NCI-H2107 treated with DMSO at 0.1 percent for 48 hours (cell line): ENCODE data around the gene RBPJL.

ENCODE experiments used
- DNase-seq: peaks from one replicate; lab custom pipeline; 2025; ENCODE audit not compliant: unreplicated experiment; lab: John Stamatoyannopoulos, UW

RBPJL gene

DNA sequence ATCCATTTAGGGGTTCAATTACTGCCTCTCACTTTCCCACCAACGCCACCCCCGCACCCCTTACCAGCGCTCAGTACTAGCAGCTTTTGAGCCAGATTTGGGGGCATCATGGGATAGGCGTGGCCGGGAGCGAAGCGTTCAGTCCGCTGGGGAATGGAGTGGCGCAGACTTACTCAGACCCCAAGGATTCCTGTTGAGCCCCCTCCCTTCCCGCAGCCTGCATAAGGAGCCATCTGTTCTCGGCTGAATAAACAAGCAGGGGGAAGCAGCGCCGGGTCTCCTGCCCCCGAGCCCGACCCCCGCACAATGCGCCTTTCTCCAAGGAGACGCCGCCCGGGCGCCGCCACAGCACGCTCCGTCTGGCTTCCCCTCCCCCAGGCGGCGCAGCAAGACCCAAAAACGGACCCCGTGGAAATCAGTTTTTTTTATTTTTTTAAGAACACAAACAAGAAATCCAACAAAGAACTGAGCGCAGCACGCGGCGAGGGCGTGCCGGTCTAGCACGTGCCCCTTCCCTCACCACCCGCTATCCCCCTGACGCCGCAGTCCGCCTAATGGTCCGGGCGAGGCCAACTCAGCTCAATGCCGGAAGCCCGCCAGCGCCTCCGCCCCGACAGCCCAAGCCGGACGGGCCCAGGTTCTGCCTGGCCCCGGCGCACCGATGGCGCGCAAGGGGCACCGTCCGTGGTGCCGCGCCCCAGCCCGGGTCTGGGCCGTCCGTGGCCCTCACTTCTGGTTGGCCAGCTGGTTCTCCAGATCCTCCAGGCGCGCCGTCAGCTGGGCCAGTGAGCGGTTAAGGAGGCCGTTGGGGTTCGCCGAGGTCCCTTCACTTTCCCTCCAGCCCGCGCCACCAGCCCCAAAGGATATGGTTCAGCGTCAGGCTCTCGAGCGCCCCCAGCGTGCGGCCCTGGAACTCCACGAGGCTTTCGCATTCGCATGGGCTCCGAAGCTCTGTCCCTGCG is 13.3 kb upstream of the RBPJL start:
- no peak for DNase-seq

DNA sequence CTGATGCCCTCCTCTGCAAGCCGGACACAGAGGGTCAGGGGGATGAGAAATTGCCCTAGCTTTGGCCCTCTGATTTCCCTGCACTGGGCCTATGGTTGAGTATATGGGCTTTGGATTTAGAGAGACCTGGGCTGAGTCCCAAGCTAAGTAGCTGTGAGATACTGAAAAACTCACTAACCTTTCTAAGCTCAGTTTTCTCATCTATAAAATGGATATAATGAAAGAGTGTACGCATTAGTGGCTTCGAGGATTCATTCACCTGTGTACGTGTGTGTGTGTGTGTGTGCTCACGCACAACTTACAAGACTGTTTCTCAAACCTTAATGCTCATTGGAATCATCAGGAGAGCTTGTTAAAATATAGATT is 12.7 kb upstream of the RBPJL start:
- DNase-seq, result no peak

DNA sequence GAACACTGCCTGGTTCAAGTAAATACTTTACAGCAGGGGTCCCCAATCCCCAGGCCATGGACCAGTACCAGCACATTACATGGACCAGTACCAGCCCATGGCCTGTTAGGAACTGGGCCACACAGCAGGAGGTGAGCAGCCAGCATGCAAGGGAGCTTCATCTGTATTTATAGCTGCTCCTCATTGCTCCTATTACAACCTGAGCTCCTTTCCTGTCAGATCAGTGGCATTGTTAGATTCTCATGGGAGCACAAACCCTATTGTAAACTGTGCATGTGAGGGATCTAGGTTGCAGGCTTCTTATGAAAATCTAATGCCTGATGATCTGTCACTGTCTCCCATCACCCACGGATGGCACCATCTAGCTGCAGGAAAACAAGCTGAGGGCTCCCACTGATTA is 12.0 kb upstream of the RBPJL start:
- no peak for DNase-seq

DNA sequence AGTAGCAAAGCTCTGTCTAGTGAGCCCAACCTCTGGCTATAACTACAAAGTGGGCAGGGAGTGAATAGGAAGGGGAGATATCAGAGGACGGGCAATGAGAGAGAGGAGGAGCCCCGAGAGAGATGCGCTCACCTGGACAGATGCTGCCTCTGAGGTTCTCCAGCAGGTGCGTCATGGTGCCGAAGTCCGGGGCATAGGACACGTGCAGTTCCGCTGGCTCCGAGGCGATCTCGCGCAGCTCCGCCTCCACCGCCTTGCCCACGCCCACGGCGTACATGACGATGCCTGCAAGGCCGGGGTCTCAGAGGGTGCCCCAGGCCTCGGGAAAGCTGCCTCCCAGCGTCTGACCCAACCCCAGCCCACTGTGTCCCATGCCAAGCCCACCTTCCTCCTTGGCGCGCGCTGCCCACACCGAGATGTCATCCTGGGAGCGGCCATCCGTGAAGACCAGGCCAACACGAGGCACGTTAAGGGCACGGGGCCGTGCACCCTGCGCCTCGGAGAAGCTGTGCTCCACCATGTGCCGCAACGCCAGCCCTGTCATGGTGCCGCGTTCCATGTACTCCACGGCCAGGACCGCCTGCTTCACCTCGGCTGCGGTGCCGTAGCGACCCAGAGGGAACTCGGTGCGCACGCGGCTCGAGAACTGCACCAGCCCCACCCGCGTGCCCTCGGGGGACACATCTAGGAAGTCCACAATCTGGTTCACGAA is 8.7 kb upstream of the RBPJL start:
- DNase-seq, result no peak

DNA sequence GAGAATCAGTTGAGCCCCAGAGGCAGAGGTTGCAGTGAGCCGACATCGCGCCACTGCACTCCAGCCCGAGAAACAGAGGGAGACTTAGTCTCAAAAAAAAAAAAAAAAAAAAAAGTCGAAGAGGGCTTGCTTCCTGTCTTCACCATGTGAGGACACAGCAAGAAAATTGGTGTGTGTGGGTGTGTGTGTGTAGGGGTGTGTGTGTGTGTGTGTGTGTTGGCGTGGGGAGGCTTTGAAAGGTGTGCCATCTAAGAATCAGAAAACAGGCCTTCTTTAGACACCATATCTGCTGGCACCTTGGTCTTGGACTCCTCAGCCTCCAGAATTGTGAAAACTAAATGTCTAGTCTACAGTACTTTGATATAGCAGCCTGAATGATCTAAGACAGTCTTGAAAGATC is 6.9 kb upstream of the RBPJL start:
- no peak for DNase-seq

DNA sequence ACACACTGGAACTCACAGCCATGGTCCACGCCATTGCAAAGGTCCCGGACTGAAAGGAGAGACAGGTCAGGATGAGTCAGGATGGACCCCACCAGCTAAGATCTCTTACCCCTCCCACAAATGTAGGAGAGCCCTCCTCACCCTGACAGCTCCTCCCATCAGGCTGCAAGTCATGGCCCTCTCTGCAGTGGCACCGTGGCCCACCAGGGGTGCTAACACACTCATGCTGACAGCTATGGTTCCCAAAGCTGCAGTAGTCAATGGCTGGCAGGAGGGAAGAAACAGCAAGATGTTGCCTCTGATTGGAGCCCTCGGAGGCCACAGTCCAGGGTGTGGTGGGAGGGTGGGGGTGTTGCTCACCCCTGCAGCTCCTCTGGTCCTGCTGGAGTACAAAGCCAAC is 5.7 kb upstream of the RBPJL start:
- no peak for DNase-seq

DNA sequence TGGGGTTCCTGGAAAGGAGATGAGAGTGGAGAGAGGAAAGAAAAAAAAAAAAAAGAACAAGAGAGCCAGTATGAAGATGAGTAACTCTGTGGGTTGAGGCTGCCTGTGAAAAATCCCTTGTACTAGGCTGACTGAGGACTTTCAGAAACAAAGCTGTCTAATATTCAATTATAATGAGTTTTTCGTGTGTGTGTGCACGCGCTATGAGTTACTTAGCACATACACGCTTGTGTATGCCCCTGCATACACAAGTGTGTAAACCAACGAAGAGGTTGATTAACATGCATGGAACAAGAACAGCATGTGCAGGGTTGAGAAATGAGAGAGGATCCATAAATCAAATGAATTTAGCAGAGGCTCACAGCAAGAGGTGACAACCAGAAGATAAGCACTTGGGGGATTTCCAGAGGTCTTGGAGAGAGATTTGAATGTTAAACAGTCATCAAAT is 4.8 kb upstream of the RBPJL start:
- DNase-seq, result no peak

GRCh38 chr20:45303586-45304463 is 2.8 kb upstream of the RBPJL start:
- no peak for DNase-seq

DNA sequence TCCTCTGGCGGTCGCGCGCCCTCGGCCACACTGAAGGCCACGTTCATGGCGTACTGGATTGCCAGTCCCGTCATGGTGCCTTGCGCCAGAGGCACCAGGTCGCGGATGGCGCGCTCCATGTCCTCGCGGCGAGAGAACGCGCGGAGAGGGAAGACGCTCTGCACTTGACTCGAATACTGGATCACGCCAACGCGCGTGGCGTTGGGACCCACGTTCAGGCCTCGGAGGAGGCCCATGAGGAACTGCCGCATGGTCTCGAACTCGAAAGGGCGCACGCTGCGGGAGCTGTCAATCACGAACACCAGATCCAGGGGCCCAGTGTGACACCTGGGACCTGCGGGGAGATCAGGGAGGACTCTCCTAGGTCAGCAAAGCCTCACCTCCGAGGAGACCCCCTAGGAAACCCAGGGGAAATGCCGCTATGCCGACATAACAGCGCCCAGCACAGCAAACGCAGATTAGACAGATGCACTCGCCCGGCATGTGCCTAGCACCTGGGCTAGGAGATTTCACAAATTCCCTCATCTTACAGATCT is 2.1 kb upstream of the RBPJL start:
- no peak for DNase-seq

GRCh38 chr20:45305262-45305661 is 1.4 kb upstream of the RBPJL start:
- no peak for DNase-seq

- DNase-seq, result no peak
These were observed 518 bp downstream of the RBPJL start for GRCh38 chr20:45307076-45307640.

GRCh38 chr20:45308117-45308778 is 1.6 kb downstream of the RBPJL start, which contains the start of gene MATN4:
MATN4 (minus strand) TSS chr20:45308299; CDS start chr20:45305582, 2,717 bp downstream.
- peak; percentile 9 for DNase-seq

DNA sequence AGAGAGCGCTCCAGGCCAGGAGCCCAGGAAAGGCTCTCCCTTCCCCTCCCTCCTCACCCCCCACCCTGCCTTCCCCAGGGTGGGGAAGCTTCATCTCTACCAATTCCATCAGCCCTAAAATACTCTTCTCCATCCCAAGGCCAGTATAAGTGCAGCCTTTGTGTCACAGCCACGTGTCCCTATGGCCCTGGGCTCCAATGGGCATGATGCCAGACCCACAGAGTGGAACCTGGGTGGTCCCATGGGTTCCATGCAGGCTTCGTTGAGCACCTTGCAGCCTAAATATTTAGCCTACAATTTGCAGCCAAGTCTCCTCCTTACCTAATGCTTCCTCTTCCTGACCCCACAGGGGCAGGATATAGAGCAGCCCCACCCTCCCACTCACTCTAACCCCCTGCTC is 2.4 kb downstream of the RBPJL start:
- DNase-seq, result no peak

DNA sequence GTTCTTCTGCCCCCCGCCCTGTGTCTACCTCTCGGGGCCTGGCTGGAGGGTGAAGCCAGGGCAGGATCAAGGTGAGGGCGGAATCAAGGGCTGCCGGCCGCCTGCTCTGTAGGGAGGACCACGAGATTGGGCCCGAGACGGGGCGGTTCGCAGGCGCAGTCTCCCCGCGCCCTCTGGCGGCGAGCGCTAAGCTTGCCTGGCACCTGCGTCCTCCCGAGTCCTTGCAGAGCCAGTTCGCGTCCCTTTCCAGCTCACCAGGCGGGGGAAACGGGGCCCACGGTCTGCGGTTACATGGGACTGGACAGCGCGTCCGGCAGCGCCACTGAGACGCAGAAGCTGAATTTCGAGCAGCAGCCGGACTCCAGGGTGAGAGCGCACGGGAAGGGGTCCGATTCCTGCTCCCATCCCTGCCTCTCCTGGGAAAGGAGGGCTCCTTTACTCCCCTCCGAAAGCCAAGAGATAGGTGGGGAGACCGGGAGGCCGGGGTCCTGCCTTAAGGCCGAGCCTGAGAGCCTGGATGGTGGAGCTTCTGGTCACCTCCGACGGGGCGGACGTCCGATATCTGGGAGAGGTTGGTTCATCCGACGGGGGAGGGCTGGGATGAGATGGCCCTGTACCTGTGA is 5.1 kb downstream of the RBPJL start:
- no peak for DNase-seq

- DNase-seq, result no peak
These were observed 5.6 kb downstream of the RBPJL start for GRCh38 chr20:45312241-45312640.

GRCh38 chr20:45313065-45313695 is 6.5 kb downstream of the RBPJL start:
- DNase-seq, result no peak

DNA sequence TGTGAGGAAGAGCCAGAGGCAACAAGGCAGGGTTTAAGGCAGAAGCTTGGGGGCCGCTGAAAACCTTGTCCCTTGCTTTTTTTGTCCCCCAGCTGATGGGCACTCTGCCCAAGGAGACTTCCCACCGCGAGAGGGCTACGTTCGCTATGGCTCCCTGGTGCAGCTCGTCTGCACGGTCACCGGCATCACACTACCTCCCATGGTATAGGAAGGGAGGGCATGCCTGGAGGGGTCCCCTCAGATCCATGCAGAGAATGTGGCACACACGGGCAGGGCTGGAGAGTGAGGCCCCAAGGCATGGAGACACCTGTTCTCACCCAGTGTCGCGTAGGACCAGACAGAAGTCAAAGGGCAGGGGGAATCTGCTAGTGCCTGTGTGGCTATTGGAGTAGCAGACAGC is 7.3 kb downstream of the RBPJL start:
- no peak for DNase-seq

DNA sequence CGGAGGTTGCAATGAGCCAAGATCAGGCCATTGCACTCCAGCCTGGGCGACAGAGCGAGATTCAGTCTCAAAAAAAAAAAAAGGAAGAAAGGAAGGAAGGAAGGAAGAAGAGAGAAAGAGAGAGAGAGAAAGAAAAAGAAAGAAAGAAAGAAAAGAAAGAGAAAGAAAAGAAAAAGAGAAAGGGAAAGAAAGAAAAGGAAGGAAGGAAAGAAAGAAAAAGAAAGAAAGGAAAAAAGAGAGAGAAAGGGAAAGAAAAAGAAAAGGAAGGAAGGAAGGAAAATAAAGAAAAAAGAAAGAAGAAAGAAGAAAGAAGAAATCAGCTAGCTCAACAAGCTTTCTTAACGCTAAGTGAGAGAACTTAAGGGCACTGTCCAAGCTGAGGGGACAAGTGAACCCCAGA is 9.0 kb downstream of the RBPJL start:
- DNase-seq, result no peak
